GM19240 (cell line): Measurements from ENCODE around the gene CTDSP2.
A peak's percentile ranks its signal among the peaks of the same experiment; 100 is the strongest.
"Not testable (repeated sequence)": the region's sequence is repeated elsewhere in the genome, so short reads cannot be mapped to it uniquely, and the experiment has no call there.

Source experiments
- DNase-seq: peaks from one replicate; pipeline ENCODE4 v3.0.0; 2011; ENCODE audit warnings: low spot score; ENCODE audit not compliant: insufficient read length

The CTDSP2 gene

GRCh38 chr12:57882575-57882974 is 36.0 kb upstream of the CTDSP2 start:
- no peak for DNase-seq

DNA sequence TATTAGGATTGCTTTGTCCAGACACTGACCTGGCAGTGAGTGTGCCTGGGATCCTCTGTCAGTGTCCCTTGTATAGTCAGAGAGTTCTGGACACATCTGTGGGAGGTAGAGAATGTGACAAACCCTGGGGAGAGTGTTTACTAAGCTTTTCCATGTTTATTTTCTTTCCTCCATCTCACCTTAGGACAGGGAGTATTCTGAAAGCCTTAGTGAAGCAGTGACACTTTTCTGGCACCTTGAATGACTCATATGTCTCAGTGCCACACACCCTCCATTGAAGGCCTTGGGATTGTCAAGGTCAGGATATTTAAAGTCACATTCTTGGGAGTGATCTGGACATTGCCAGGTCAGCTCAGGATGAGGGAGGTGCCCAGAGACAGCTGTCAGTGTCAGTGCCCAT is 34.9 kb upstream of the CTDSP2 start:
- no peak for DNase-seq

GRCh38 chr12:57881035-57881434 is 34.5 kb upstream of the CTDSP2 start:
- not testable (repeated sequence) for DNase-seq

- no peak for DNase-seq
Measured at GRCh38 chr12:57877876-57878275, 31.3 kb upstream of the CTDSP2 start.

DNA sequence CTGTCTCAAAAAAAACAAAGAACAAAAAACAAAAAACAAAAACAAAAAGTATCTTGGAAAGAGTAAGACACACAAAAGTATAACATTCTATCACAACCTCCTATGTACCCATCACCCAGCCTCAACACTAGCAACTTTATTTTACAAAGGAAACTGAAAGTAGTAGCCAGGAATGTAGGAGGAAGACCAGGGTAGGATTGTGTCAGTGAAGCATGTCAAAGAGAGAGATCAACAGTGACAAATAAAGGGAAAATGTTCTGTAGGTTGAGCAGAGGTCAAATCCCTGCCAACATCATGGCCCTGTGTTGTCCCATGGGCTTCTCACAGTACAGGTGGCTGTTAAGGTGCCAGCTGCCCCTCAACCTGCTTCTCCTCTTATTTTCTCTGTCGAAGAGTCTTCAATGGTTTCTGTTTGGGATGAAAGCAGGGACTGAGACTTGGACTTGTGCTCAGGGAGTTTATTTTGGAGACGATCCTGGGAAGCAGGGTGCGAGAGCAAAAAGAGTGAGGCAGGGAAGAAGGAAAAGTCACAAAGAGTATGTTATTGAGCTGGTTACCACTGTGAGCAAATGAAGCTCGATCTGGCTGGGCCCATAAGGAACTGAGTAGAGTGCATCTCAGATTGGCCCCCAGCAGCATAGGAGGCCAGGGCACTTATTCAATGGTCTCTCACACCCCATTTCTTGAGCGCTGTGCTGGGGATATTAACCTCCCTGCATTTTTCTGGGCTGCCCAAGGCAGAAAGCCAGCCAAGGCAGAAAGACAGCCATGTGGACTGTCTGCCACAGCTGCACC is 29.4 kb upstream of the CTDSP2 start:
- DNase-seq: no peak

GRCh38 chr12:57874166-57875108 is 27.9 kb upstream of the CTDSP2 start:
- no peak for DNase-seq

DNA sequence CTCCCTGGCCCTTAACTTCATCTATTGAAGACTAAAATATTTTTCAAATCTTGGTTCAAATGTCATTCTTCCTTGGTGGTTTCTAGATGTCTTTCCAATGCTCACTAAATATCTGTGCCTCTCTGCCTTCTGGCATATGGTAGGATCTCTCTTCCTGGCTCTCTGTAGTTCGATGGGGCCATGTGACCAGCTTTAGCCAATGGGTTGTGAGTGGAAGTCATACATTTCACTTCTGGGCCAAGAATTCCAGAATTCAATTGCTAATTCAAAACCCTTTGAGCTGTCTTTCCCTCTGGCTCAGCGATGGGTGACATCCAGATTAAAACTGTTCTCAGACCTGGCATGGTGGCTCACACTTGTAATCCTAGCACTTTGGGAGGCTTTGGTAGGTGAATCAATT is 25.8 kb upstream of the CTDSP2 start:
- no peak for DNase-seq

DNA sequence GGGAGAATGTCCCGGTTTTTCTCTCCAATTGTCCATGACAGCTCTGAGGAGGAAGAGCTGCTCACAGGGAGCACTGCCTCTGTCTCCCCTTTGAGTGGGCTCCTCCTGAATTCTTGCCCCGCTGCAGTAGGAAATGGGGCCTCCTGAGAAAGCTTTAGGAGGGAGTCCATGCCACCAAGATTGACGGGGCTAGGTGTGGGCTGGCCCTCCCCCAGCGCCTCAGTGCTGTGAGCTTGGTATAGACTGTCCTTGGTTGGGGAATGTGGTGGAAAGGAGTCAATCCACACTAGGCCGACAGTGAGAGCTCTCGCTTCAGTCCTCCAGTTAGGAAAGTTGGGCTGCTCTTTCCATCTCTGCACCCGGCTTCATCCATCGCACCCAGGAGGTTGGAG is 23.4 kb upstream of the CTDSP2 start:
- DNase-seq: no peak

DNA sequence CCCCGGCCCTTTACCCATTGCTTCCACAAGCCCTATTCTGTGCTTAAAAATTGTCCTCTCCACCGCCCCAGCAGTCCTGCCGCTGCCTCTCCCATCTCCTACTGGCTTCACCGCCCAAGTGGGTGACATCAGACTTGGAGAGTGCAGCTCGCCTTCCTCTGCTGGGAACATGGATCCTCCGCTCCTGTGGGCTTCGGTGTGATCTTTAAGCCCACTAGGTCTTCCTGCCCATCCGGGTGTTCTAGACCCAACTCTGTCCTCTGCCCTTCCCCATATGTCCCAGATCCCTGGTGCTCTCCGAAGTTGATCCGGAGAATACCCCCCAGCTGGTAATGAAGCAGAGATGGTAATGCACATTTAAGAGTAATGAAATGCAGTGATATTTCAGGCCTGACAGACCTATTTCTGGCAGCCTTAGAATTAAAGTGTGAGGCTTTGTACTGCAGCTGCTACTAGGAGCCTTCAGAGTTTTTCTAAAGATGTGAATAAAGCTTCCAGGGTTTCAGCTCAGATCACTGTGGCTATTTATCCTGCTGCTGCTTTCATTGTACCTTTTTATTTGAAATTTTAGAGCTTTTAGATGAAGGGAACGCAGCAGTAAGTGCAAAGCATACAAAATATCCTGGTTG is 22.9 kb upstream of the CTDSP2 start:
- DNase-seq: no peak

DNA sequence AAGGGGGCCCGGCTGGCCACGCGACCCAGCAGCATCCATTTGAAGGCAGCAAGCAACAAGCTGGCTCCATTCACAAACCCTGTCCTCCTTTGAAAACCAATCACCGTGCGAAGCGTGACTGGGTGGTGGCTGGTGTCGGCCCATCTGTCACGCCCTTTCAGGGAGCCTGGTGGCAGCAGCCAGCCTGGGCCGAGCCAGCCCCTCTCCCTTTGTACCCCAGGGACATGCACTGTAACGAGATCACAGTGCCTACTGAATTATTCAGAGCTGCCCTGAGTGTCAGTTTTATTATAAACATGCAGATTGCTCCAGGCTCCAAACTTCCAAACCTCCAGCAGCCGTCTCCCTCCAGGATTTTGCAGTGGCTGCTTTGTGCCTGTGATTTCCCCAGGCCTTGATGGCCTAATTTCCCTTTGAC is 22.3 kb upstream of the CTDSP2 start:
- DNase-seq: no peak

DNA sequence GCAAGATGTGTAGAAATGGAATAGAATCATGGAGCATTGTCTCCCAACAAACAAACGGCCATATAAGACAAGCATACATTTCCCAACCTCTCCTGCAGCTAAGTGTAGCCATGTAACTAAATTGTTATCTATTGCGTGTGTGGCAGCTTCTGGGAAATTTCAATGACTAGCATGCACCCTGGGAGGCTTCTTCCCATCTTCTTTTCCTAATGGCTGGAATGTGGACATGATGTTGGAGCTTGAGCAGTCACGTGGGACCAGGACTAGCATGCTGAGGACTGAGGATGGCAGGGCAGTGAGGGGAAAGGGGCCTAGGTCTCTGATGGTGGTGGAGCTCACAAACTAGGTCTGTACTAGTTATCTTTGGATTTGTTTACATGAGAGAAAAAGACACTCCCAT is 21.7 kb upstream of the CTDSP2 start:
- no peak for DNase-seq

DNA sequence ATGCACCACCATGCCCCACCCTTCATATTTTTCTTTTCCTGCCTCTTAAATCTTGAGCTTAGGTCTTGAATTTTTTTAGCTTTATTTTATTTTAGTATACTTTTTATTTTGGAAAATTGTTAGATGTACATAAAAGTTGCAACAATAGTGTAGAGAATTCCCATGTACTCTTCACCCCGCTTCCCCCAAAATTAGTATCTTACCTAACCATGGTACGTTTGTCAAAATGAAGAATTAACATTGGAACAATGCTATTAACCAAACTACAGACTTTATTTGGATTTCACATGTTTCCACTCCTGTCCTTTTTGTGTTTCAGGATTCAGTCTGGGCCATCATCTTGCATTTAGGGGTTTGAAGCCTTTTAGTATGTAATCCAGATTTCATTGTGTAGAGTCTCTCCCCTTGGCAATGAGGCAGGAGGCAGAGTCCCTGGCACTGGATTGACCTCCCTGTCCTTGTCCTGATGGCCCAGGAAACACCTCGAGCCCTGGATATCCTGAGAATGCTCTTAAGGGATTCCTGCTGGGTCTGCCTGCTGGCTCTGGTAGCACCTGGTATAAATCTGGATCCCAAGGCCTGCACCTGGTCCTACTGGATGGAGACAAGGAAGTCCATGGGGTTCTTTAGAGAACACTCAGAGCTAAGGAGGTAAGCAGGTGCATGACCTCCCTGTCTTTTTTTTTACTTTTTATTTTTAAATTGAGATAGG is 19.9 kb upstream of the CTDSP2 start:
- no peak for DNase-seq

- peak; percentile 61 for DNase-seq
Measured at GRCh38 chr12:57865084-57865751, 18.7 kb upstream of the CTDSP2 start.

- DNase-seq: no peak
Measured at GRCh38 chr12:57864442-57865083, 18.0 kb upstream of the CTDSP2 start.

DNA sequence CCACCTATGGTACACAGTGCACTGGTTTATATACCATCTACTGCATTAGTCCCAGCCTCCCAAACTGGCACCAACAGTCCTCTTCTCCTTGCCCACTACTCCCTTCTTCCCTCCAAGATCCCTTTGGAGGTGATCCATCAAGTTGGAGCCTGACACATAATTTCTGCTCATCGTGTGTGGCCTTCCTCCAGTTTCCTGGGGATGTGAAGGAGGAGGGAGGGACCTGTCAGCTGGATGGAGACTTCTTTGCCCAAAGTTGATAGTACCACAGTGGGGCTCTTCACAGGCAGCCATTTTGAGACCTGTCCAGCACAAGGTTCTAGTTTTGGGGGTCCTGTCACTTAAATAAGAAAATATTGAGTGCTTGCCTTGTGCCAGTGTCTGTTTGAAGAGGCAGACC is 17.1 kb upstream of the CTDSP2 start:
- DNase-seq: no peak

- DNase-seq: no peak
Measured at GRCh38 chr12:57861967-57862366, 15.4 kb upstream of the CTDSP2 start.

DNA sequence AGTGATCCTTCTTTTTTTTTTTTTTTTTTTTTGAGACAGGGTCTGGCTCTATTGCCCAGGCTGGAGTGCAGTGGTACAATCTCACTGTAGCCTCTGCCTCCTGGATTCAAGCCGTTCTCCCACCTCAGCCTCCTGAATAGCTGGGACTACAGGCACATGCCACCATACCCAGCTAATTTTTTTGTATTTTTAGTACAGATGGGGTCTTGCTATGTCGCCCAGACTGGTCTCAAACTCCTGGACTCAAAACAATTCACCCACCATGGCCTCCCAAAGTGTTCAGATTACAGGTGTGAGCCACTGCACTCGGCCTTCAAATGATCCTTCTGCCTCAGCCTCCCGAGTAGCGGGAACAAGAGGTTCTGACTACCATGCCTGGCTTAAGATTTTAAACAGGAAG is 14.4 kb upstream of the CTDSP2 start:
- not testable (repeated sequence) for DNase-seq

GRCh38 chr12:57859121-57859520 is 12.6 kb upstream of the CTDSP2 start:
- no peak for DNase-seq

GRCh38 chr12:57858123-57858522 is 11.6 kb upstream of the CTDSP2 start:
- not testable (repeated sequence) for DNase-seq

GRCh38 chr12:57854965-57855364 is 8.4 kb upstream of the CTDSP2 start:
- no peak for DNase-seq
